ENCODE data around the gene SCGB1D4.

The SCGB1D4 gene

GRCh38 chr11:62273284-62273683 lies 25.6 kb downstream of the SCGB1D4 start:
- in situ Hi-C loops (cut with MboI; ENCODE audit: low pct_unique_long_range_greater_than_20kb, low sequenced_read_pairs, unreplicated experiment): no loop called here
- no peak for DNase-seq (ENCODE audit: low spot score)
- TF ChIP-seq CTCF (IDR thresholded peaks at IDR 0.05; ENCODE audit: extremely low read depth, insufficient read depth, missing control alignments): no peak

GRCh38 chr11:62269654-62270278 lies 29.1 kb downstream of the SCGB1D4 start, which contains the start of gene SCGB2A2:
SCGB2A2 (plus strand) TSS chr11:62270158; CDS start chr11:62270217, 59 bp downstream.
- in situ Hi-C loops (cut with MboI; ENCODE audit: low pct_unique_long_range_greater_than_20kb, low sequenced_read_pairs, unreplicated experiment): no loop called here
- no peak for DNase-seq (ENCODE audit: low spot score)

GRCh38 chr11:62267576-62267975 lies 31.3 kb downstream of the SCGB1D4 start:
- no peak for TF ChIP-seq CTCF (IDR thresholded peaks at IDR 0.05; ENCODE audit: extremely low read depth, insufficient read depth, missing control alignments)
- no peak for DNase-seq (ENCODE audit: low spot score)
- in situ Hi-C loops (cut with MboI; ENCODE audit: low pct_unique_long_range_greater_than_20kb, low sequenced_read_pairs, unreplicated experiment): no loop called here

More at GRCh38 chr11:62269654-62270278, 29.1 kb downstream of the SCGB1D4 start, which contains the start of gene SCGB2A2:
- no peak for TF ChIP-seq CTCF (IDR thresholded peaks at IDR 0.05; ENCODE audit: extremely low read depth, insufficient read depth, missing control alignments)

- DNase-seq (ENCODE audit: low spot score): no peak
- TF ChIP-seq CTCF (IDR thresholded peaks at IDR 0.05; ENCODE audit: extremely low read depth, insufficient read depth, missing control alignments): no peak
- in situ Hi-C loops (cut with MboI; ENCODE audit: low pct_unique_long_range_greater_than_20kb, low sequenced_read_pairs, unreplicated experiment): no loop called here
Observed at GRCh38 chr11:62267050-62267449, 31.8 kb downstream of the SCGB1D4 start.

- DNase-seq (ENCODE audit: low spot score): no peak
- in situ Hi-C loops (cut with MboI; ENCODE audit: low pct_unique_long_range_greater_than_20kb, low sequenced_read_pairs, unreplicated experiment): no loop called here
- no peak for TF ChIP-seq CTCF (IDR thresholded peaks at IDR 0.05; ENCODE audit: extremely low read depth, insufficient read depth, missing control alignments)
Observed at GRCh38 chr11:62266558-62266957, 32.3 kb downstream of the SCGB1D4 start.

GRCh38 chr11:62264004-62264403 lies 34.9 kb downstream of the SCGB1D4 start:
- no peak for DNase-seq (ENCODE audit: low spot score)
- in situ Hi-C loops (cut with MboI; ENCODE audit: low pct_unique_long_range_greater_than_20kb, low sequenced_read_pairs, unreplicated experiment): no loop called here
- TF ChIP-seq CTCF (IDR thresholded peaks at IDR 0.05; ENCODE audit: extremely low read depth, insufficient read depth, missing control alignments): no peak
